Sciatic nerve (tissue), 2 donors: ENCODE results near the gene CADM2. TPM values are rescaled to one million over a fixed set of nuclear protein-coding genes. Genes with fewer than 3 reads are reported as not detected.

Experiments
- ATAC-seq: fragments of 200-7000 bp; cut with Tn5 transposase; one replicate; pipeline ENCODE4 v1.9.1; 2020; ENCODE audit warnings: mild to moderate bottlenecking, moderate library complexity
- DNase-seq: peaks from one replicate; pipeline ENCODE4 v3.0.0-alpha.2; 2020; ENCODE audit warnings: low spot score
- intact Hi-C: fragments of 100-400 bp; cut with DNase I; formaldehyde crosslinking; loops from one replicate; pipeline ENCODE4 v1.14.2; 2022
- total RNA-seq: library from RNA; stranded (reverse); fragmentation: NEBNext Ultra II Directional; extraction: Animal tissue kit (Norgen Biotek cat#: 25700); gene quantifications from one replicate; pipeline ENCODE4 v1.2.1, GENCODE V29; 2021
- donor health status: DM: no; HTN: no; CAD: no.
- donor health status: DM: no; HTN: no; CAD: no.

CADM2 gene
- total RNA-seq, 1 donor from 2014 or later = 60.8 TPM

- no peak for ATAC-seq
- DNase-seq = no peak
- intact Hi-C loops = no loop called here
These were observed 204.1 kb downstream of the CADM2 start for GRCh38 chr3:85162905-85163304.

DNA sequence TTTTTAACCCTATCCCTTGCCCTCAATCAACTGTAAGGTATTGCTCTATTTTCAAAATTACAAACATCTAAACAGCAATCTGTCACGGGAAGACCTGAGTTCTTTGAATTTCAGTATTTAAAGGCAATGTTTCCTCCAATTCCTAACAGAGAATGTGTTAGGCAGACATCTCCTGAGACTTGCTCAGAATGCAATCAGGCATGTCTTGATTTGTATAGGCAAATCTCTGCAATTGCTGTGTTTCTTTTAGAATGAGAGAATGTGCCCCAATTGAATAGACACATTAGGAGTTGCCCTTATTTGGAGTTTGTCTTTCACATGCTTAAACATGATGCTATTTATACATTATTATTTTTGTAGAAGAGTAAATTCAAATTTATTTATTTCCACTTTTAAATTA is 205.6 kb downstream of the CADM2 start:
- ATAC-seq (no peak), DNase-seq (no peak)
- intact Hi-C loops = no loop called here

DNA sequence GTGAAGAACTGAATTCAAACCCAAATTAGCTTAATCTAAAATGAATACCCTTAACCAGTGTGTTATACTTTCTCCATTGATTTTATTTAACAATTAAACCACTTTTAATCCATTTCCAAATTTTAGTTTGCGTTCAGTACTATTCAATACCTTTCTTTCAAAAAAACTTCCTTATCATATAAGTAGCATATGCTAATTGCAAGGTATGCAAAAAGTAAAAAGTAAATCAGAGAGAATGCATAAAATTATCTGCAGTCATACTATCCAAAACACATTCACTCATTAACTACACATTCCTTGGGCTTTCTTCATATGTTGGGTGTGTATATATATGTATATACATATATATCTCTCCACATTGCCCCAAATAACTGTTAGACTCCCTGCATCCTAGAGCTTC is 208.8 kb downstream of the CADM2 start:
- DNase-seq (no peak), ATAC-seq (no peak)
- intact Hi-C loops = no loop called here

DNA sequence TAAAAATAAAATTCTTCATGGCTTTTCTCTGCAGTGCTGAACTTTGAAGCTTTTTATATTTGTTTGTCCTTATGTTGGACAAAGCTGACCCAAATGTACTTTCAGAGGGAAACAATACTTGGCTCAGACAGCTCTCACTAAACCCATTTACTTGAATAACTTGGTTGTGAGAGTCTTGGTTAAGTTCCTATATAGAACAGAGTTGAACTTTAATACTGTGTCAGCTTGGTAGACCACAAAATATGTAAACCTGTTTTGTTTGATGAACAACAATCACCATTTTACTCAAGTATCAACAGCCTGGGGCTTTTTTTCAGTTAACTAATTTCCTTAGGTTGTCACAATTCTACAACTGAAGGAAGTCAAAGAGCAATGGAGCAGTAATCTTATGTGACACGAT is 211.9 kb downstream of the CADM2 start:
- no peak for DNase-seq
- intact Hi-C loops = no loop called here
- ATAC-seq = no peak

DNA sequence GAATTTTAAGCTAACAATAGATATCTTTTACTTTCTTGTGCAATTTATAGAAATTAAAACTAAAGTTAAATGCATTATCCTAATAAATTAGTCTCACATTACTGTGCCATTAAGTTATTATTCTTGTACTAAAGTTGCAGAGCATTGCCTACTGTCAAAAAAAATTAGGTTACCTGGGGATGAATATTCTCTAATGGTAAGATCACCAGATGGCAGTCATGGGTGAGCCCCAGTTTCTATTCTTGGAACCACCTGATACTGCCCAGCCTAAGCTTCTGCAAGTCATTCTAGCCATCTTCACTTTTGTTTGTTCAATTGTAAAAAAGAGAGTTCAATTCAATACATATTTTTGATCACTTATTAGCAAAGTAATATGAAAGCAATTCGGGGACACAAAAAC is 213.2 kb downstream of the CADM2 start:
- intact Hi-C loops = no loop called here
- ATAC-seq (no peak), DNase-seq (no peak)

DNA sequence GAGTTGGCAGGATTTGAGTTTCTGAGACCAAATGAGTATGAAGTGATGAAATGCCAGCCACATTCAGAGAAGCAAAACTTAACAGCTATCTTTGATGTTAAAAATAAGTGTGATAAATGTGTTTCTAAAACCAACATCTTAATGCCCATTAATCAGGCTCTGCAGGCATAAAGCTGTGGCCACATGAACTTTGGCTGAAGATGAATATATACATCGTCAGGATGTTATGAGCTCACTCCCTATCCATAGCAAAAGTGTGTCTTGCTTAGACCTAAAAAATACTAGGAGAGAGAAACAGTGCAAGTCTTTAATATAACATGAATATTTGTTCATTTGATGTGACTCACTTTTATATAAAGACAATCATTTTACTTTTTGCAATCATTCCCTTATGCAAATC is 218.0 kb downstream of the CADM2 start:
- intact Hi-C loops = no loop called here
- ATAC-seq = no peak
- DNase-seq = no peak

DNA sequence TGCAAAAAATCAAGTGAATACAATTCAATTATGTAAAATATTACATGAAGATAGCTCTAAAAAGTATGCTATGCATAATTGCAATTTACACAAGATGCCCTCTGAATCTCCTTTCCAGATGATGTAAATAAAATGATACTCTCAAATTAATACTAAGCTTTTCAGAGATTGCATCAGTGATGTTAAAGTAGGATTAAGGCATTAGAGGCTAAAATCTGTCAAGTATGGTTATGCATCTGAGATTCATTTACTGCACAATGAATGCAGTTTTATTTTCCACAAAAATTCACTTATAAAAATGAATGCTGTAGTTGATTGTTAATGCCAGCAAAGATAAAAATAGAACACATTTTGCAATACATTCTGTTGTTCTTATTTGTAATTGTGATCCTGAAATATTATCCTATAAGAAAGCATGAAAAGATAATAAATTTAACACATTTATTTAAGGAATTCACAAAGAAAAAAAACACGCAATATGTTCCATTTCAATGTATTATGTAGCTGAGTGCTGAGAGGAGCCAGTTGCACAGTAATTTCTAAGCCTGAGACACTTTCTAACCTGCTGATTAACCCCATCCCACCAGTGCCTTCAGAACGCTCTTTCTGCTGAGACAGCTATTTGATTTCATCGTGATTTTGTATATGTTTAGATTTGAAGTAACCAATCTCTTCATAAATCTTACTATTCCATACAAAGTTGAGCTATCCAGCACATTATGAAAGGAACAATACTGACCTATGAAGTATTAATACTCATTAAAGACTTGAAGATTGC is 224.4 kb downstream of the CADM2 start:
- intact Hi-C loops = no loop called here
- DNase-seq (no peak), ATAC-seq (no peak)

DNA sequence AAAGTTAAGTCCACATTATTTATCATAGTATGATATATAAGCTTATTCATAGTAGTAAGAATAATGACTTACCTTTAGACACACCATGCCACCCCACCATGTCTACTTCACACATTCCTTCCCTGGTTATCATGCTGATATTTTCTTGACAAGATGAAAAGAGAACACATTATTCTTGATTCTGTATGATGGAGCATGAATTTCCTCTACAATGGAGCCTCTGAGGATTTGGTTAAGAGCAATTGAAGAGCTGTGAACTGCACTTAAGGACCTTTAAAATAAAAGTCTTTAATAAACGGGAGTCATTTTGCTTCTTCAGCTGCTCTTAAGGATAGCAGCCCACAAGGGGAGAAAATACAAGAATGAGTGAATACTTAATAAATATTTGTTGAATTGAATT is 226.7 kb downstream of the CADM2 start:
- ATAC-seq (no peak), DNase-seq (no peak)
- intact Hi-C loops = no loop called here

DNA sequence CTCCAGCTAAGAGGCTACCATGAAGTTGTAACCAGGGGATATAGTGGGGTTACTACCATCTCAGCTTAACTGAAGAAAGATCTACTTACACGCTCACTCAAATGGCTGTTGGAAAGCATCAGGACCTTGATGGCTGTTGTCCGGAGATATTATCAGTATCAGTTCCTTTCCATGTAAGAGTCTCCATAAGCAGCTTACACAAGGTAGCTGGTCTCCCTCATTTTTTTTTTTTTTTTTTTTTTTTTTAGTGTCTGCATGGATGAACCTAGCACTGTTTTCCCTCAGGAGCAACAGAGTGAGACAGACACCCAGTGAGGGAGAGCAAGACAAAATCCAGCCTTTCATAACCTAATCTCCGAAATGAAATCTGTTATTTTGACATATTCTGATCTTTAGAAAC is 230.9 kb downstream of the CADM2 start:
- intact Hi-C loops = no loop called here
- ATAC-seq (no peak), DNase-seq (no peak)

- intact Hi-C loops = no loop called here
- no peak for DNase-seq
- ATAC-seq = no peak
These were observed 234.8 kb downstream of the CADM2 start for GRCh38 chr3:85193565-85193964.

- intact Hi-C loops = no loop called here
These were observed 249.9 kb downstream of the CADM2 start for GRCh38 chr3:85208650-85209049.

GRCh38 chr3:85210540-85210939 is 251.8 kb downstream of the CADM2 start:
- ATAC-seq = no peak
- DNase-seq = no peak

More at GRCh38 chr3:85208650-85209049, 249.9 kb downstream of the CADM2 start:
- no peak for ATAC-seq
- no peak for DNase-seq

GRCh38 chr3:85228966-85229365 is 270.2 kb downstream of the CADM2 start:
- ATAC-seq (no peak), DNase-seq (no peak)
- intact Hi-C loops = no loop called here

More at GRCh38 chr3:85210540-85210939, 251.8 kb downstream of the CADM2 start:
- intact Hi-C loops = no loop called here

DNA sequence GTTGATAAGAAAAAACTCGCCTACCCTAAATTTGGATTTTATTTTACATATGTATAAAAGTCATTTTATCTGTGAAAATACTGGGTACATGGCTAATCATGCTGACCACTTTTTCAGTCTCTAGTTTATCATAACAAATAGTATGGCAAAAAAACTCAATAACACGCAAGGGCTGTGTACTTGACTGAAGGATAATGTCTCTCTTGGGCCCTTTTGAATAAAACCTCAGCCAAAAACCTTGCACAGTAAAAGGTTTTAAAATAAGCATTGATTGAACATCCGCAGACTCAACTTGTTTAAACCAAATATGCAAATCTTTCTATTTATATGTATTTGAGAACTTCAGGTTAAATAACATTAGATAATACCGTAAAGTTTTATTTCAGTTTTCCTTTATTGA is 285.3 kb downstream of the CADM2 start:
- intact Hi-C loops = no loop called here
- ATAC-seq = no peak

GRCh38 chr3:85244519-85244918 is 285.7 kb downstream of the CADM2 start:
- ATAC-seq (no peak), DNase-seq (no peak)
- intact Hi-C loops = no loop called here

More for the DNA sequence above, 285.3 kb downstream of the CADM2 start:
- no peak for DNase-seq

- DNase-seq = no peak
- intact Hi-C loops = no loop called here
- no peak for ATAC-seq
These were observed 293.0 kb downstream of the CADM2 start for GRCh38 chr3:85251766-85252165.

DNA sequence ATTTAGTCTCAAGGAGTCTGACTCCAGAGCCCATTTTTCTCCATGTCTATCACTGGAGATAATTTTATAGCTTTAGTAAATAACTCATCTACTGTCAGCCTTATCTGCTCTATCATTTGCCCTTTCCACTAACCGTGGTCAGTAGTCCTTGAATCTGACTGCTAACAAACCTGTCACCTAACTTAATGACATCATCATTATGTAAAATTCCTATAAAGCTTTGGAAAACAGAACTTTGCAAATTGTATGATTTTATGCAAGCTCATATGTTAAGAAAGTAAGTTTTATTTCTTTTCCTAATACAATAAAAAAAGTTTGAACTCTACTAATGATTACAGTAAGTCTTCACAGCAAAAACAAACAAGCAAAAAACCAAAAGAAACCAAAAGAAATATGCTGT is 293.9 kb downstream of the CADM2 start:
- ATAC-seq (no peak), DNase-seq (no peak)
- intact Hi-C loops = no loop called here

GRCh38 chr3:85254738-85255137 is 295.9 kb downstream of the CADM2 start:
- ATAC-seq = no peak
- intact Hi-C loops = no loop called here
- no peak for DNase-seq

- no peak for ATAC-seq
These were observed 297.2 kb downstream of the CADM2 start for GRCh38 chr3:85255949-85256348.

DNA sequence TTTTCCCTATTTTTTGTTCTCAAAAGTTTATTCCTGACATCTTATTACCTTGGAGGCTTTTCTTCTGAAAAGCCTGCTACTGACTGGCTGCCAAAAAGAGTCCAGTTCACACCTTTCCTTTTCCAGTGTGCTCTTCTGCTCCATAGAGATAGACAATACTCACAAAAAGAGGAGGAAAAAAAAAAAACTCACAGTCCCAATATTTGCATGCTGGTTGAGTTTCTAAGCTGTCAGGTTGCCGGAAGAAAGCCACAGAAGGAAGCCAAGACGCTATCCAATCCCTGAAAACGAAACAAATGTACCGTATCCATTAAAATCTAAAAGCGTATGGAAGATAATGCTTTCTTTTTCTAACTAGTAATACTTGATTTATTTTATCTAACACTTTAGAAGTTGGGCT is 299.5 kb downstream of the CADM2 start:
- DNase-seq = no peak
- ATAC-seq = no peak
- intact Hi-C loops = no loop called here

More at GRCh38 chr3:85255949-85256348, 297.2 kb downstream of the CADM2 start:
- intact Hi-C loops = no loop called here
- DNase-seq = no peak

GRCh38 chr3:85258819-85259218 is 300.0 kb downstream of the CADM2 start:
- intact Hi-C loops = no loop called here
- ATAC-seq (no peak), DNase-seq (no peak)
